Inflammatory macrophage treated with lipopolysaccharide for 4 hours (primary cell): ENCODE results near the gene USP32.
"Not testable (repeated sequence)": the region's sequence is repeated elsewhere in the genome, so short reads cannot be mapped to it uniquely, and the experiment has no call there.

Experiments
- DNase-seq: peaks from one replicate; pipeline ENCODE4 v3.0.0-alpha.2; 2020

The USP32 gene

DNA sequence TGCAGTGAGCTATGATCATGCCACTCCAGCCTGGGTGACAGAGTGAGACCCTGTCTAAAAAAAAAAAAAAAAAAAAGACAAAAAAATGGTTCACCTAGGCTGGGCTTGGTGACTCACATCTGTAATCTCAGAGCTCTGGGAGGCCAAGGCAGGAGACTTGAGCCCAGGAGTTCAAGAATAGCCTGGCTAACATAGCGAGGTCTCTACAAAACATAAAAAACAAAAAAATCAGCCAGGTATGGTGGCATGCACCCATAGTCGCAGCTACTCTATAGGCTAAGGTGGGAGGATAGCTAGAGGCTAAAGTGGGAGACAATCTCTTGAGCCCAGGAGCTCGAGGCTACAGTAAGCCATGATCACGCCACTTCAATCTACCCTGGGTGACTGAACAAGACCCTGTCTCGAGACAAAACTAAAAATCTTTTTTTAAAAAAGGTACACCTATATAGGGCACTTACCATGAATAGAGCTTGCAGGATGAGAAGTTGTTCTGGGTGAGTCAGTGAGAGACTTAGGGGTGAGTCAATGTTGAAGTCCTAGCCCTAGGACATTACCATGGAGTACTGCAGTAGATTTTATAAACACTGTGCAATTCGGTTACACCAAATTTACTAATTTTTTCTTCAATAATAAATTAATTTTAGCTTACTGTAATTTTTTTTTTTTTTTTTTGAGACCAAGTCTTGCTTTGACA, 19.0 kb downstream of the USP32 start:
- DNase-seq = no peak

DNA sequence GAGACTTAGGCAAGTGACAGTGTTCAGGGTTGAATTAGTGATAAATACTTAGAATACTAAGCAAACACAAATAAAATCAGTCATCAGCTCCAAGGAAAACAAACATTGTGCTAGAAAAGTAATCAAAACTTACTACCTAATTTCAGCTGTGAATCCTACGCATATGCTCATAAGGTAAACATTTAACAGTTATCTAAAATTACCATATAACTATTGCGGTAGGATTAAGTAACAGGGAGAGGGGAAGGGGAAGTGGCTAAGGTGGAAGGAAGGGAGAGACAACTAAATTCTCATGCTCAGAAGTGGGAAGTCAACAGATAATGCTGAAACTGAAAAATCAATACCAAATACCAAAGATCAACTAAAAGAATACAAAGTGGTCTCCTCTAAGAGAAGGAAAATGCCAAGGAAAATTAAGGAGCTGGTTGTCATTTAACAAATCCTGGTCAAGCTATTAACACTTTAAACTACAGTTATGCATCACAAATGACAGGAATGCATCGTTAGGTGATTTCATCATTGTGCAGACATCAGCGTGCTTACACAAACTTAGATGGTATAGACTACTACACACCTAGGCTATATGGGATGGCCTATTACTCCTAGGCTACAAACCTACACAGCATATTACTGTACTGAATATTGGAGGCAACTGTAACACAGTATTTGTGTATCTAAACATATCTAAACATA, 20.0 kb downstream of the USP32 start:
- peak; percentile 62 for DNase-seq

DNA sequence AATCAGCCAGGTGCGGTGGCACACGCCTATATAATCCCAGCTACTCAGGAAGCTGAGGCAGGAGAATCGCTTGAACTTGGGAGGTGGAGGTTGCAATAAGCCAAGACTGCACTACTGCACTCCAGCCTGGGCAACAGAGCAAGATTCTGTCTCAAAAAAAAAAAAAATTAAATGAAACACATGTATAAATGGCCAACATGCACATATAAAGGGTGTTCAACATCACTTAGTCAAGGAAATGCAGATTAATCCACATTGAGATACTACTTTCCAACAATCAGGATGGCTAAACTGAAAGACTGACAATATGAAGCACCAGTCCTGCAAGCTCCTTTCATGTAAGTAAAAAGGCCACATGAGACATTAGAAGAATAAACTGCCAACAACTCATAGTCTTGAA, 20.5 kb downstream of the USP32 start:
- DNase-seq = no peak

DNA sequence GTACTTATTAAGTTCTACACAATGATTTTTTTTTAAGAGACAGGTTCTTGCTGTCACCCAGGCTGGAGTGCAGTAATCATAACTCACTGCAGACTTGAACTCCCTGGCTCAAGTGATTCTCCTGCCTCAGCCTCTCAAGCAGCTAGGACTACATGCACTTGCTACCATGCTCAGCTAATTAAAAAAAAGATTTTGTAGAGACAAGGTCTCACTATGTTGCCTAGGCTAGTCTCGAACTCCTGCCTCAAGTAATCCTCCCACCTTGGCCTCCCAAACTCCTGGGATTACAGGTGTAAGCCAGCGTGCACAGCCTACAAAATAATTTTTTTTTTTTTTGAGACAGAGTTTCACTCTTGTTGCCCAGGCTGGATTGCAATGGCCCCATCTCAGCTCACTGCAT, 22.2 kb downstream of the USP32 start:
- DNase-seq = no peak

DNA sequence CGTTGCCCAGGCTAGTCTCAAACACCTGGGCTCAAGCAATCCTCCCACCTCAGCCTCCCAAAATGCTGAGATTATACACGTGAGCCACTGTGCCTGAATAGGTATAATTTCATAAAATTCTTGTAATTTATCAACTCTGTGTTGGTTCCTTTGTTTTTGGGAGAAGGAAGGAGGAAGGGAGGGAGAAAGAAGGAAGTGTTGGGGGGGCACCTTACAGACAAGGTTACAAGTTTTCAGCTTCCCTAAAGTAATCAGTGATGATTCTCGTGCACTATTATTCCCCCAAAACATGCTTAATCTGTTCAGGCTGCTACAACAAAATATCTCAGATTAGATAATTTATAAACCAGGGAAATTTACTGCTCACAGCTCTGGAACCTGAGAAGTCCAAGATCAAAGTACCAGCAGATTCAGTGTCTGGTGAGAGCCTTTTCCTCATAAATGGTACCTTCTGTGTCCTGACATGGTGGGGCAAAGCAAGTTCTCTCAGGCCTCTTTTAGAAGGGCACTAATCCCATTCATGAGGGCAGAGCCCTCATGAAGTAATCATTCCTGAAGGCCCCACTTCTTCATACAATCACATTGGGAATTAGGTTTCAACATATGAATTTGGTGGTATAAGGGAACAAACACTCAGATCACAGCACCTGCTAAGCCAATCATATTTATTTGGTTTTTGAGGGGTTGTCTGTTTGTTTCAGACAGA, 28.1 kb downstream of the USP32 start:
- no peak for DNase-seq

DNA sequence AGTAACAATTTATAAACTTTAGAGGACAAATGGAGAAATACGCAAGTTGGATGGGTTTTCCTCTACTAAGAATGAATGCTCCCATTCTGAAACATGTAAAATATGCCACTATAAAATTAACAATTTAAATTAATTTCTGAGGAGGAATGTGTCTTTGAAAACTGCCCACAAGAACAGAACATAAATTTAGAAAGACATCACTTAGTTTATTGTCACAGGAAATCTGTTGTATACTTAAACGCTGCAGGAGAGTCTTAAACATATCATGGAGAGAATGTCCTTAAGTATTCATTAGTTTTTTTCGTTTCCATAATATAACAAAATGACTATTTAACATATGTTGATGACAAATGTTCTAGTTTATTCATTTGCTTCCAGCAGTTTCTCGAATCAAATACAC, 29.6 kb downstream of the USP32 start:
- DNase-seq = no peak

DNA sequence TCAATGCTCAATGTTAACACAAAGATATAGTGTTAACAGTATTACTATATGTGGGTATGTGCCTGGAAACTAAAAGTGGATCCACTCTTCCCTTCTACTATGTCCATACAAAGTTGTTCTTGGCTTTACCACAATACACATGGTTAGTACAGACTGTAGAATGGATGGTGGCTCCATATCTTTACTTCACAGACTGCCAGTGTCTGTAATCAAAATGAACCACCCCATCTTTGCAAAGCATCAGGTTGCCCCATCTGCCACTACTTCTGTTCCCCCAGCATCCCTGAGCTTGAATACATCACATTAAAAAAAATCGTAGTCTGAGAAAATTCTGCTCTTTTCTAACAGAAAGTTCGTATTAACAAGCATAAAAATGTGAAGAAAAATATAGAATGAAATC, 30.0 kb downstream of the USP32 start:
- DNase-seq = no peak

DNA sequence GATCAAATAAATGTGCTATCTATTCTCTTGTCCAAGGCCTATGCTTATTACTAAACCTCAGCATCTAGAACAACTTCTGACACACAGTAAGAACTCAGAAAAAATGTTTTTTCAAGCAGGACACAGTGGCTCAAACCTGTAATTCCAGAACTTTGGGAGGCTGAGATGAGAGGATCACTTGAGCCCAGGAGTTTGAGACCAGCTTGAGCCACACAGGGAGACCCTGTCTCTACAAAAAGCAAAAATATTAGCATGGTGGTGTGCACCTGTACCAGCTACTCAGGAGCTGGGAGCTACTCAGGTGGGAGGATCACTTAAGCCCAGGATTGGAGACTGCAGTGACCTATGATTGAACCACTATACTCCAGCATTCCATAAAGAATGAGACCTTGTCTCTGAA, 32.5 kb downstream of the USP32 start:
- no peak for DNase-seq

DNA sequence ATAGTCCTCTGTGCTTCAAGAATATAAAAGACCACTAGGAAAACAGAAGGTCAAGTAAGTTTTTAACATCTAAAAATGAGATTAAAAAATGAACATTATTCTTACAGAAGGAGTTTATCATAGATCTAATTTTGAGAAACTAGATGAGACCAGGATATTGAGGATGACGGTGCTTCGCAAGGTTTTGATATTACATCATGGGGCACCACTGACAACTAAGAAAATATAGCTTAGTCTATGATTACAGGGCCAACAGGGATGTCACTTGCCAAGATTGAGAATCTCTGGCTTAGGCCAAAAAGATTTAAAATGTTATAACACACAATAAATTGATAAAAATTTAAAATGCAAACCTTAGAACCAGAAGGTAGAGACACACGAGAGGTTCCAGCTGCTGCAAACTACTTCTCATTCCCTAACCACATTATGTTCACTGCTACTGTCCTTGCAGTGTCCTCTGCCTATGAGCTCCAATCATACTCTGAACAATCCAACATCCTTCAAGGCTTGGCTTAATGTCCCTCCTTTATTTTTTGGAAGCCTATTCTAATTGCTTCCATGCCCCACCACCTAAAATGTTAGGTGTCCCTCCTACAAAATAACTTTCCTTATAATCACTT, 33.2 kb downstream of the USP32 start:
- DNase-seq = no peak

DNA sequence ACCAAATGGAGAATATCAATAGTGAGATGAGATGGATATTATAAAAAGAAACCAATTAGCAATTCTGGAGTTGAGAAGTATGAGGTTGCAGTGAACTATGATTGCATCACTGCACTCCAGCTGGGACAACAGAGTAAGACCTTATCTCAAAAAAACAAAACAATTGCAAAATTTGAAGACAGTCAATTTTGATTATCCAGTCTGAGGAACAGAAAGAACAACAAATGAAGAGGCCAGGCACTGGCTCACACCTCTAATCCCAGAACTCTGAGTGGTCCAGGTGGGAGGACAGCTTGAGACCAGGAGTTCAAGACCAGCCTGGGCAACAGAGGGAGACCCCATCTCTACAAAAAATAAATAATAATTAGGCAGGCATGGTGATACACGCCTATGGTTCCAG, 35.0 kb downstream of the USP32 start:
- peak; percentile 31 for DNase-seq

DNA sequence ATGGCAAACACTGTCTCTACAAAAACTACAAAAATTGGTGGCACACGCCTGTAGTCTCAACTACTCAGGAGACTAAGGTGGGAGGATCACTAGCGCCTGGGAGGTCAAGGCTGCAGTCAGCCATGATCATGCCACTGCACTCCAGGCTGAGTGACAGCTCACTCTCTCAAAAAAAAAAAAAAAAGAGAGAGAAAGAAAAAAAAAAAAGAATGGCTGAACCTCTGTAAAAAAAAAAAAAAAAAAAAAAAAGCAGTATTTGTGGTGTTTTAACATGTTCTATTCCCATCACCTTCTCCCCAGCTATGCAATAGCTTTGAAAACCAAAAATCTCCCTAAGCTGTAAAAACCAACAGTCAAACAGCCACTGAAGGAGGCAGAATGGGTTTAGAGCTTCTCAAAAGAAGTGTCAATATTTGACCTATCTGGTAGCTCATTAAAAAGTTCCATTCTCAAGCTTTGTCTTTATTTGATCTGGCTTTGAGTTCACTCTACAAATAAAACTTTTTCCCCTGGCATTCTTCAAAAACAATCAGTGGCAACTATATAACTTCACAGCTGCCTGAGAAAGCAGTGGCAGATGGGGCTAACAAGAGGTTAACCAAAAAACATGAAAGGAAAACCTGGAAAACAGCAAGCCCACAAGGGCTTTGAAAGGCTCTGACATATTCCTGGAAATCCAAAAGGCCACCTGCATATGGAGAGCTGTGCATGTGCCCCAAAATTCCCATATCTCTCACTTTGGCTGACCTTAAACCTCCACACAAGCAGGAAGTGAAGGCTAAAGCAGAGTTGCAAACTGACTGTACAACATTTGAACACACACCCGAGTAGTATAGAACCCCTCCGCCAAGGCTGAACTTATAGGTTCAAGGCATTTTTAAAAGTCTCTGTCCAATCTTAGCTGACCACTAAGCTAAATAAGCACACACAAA, 36.0 kb downstream of the USP32 start:
- no peak for DNase-seq

DNA sequence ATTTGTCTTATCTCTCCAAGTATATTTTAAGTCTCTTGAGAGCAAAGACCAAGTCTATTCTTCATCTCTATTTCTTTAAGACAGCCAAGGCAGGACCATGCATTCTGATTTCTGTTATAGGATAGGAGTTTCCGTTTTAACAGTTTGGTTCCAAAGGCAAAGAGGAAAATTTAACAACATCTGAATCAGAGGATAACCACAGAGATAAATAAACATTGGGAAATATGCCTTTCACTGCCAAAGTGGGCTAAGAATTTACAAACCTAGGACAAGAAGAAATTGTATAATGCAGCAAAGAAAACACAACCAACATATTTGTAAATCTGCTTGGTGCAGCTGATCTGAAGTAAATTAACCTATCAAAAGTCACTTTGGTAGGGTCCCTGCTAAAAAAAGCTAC, 37.7 kb downstream of the USP32 start:
- no peak for DNase-seq

DNA sequence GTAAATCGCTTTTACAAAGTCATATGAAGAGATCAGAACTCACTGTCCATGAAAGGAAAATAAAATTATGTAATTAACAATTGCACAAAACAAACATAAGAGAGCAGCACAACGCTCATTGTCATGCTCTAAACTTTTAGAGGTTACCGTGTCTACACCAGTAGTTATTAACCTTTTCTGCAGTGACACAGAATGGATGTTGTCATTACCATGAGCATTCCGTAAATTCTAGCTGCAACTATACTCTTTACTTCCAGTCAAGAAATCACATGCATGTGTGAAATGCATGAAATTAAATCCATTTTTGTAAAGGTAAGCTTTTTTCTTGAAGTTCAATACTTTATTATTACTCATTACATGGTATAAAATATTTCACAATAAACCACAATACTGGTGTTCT, 38.2 kb downstream of the USP32 start:
- DNase-seq = no peak

DNA sequence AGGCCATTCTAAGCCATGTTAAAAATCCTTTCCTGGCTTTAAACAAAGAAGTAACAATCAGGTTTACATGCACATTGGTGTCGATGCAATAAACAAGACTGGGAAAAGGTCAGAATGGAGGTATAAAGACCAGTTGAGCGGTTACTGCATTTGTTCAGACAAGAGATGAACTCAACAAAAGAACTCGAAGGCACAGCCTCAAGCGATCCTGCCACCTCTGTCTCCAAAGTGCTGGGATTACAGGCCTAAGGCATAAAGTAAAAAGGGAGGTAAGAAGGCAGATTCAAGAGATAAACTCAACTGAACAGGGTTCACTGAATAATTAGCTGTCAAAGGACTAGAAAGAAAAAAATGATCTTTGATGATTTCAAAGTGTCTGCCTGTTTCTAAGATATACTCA, 39.4 kb downstream of the USP32 start:
- no peak for DNase-seq

DNA sequence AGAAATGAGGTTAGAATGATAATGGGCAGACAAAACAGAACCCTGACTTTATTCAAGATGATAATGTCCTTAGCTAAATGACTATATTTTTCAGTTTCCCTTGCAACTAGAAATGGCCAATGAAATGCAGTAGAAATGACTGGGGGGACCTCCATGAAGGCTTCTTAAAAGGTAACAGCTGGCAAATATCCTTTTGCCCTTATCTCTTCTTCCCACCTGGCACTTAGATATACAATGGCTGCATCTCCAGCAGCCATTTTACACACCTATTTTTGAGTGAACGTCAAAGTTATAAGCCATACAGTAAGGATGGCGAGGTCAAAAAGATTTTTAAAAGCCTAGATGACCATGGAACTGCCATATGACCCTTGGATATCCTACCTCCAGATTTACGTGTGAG, 39.9 kb downstream of the USP32 start:
- DNase-seq = no peak

DNA sequence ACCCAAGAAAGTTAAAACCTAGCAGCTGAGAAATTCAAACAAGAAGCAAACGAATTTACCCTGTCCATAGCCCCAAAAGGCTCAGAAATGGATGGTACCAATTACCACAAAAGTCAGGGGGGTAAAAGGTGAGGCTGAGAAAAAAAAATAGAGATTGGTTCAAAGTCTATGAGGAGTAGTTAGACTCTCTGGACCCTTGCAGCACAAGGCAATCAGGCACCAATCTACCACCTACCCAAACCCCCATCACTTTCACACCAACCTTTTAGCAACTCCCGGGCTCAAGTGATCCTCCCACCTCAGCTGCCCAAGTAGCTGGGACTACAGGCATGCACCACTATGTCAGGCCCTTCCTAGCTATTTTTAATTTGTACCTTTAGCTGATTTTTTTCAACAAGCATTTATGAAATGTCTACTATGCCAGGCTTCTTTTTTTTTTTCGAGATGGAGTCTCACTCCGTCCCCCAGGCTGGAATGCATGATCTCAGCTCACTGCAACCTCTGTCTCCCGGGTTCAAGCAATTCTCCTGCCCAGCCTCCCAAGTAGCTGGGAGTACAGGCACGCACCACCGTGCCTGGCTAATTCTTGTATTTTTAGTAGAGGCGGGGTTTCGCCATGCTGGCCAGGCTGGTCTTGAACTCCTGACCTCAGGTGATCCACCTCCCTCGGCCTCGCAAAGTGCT, 40.8 kb downstream of the USP32 start:
- DNase-seq = no peak

DNA sequence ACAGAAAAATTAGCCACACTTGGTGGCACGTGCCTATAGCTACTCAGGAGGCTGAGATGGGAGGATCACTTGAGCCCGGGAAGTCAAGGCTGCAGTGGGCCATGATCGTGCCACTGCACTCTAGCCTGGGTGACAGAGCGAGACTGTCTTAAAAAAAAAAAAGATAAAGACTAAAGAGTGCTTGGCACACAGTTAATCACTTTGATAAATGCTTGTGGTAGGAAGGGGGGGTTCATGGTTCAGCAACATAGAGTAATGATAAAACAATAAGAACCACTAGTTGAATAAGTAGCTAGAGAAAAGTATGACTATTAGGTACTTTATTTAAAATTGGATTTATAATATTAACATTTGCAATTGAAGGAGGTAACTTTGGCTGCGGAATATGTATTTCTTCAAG, 43.3 kb downstream of the USP32 start:
- no peak for DNase-seq

DNA sequence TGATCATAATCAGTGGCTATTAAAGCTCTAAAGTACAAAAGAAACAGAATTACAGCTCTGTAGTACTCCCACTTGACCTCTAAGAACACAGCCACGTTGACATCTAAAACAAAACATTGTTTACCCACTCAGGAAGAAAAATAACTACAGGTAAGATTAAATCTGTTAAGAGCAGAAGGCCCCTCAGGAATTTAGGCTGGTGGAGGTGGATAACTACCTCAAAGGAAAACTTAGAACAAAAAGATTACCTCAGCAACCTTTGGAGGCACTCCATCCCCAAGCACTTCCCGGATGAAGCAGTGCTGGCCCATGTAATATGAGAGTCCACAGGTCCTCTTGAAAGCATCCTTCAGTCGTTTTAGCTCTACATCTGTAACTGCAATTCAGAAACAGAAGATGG, 46.7 kb downstream of the USP32 start:
- DNase-seq = no peak

DNA sequence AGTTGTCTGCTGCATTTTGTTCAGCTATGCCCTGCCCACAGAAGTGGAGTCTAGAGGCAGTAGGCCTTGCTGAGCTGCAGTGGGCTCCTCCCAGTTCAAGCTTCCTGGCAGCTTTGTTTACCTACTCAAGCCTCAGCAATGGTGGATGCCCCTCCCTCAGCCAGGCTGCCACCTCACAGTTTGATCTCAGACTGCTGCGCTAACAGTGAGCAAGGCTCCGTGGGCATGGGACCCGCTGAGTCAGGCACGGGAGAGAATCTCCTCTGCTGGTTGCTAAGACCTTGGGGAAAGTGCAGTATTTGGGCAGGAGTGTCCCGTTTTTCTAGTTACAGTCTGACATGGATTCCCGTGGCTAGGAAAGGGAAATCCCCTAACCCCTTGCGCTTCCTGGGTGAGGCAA, 49.4 kb downstream of the USP32 start:
- DNase-seq = not testable (repeated sequence)

DNA sequence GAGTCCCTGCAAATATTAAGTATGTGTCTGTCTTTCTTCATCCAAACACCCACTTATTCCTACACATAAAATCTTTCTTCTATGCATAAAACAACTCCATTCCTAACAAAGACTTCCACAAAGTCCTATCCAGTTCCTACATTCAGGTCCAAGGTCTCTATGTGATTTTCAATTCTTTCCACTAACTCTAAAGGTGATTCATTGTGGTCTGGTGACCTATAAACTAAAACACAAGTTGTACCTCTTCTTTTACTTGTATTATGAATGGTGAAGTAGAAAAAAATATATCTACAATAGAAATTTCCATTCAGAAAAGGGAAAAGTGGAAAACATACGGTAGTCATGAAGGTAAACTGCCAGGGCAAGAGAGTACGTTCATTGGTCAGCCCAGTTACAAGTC, 56.6 kb downstream of the USP32 start:
- no peak for DNase-seq

DNA sequence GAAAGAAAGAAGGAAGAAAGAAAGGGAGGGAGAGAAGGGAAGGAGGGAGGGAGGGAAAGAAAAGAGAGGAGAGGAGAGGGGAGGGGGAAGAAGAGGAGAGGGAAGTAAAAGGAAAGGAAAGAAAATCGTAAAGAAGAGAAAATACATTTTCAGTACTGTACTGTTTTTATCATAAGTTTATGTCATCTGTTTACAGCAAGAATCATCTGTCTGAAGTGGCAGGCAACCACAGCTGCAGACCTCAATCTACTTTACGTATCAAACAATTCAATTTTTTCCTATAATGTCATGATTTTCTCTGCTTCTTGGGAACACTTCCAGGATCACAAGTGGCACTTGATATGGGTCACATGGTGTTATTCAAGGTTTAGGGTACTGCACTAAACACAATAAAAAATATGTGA, 58.3 kb downstream of the USP32 start:
- DNase-seq = no peak

DNA sequence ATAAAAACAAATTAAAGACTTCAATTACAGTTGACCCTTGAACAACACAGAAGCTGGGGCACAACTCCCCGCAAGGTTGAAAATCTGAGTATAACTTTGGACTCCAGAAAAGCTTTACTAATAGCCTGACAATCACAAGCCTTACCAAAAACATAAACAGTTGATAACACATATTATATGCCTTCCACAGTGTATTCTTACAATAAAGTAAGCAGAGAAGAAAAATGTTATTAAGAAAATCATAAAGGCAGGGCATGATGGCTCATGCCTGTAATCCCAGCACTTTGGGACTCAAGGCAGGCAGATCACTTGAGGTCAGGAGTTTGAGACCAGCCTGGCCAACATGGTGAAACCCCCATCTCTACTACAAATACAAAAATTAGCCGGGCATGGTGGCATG, 58.9 kb downstream of the USP32 start:
- not testable (repeated sequence) for DNase-seq
